GM19099 (cell line): ENCODE data around the gene INHBE.

Experiments
- POLR2A ChIP-seq: IDR thresholded peaks from 3 replicates; pipeline ENCODE4 v1.6.1; 2011; ENCODE audit warnings: low read depth; ENCODE audit not compliant: insufficient read length; ENCODE audit errors: extremely low read depth

The INHBE gene

DNA sequence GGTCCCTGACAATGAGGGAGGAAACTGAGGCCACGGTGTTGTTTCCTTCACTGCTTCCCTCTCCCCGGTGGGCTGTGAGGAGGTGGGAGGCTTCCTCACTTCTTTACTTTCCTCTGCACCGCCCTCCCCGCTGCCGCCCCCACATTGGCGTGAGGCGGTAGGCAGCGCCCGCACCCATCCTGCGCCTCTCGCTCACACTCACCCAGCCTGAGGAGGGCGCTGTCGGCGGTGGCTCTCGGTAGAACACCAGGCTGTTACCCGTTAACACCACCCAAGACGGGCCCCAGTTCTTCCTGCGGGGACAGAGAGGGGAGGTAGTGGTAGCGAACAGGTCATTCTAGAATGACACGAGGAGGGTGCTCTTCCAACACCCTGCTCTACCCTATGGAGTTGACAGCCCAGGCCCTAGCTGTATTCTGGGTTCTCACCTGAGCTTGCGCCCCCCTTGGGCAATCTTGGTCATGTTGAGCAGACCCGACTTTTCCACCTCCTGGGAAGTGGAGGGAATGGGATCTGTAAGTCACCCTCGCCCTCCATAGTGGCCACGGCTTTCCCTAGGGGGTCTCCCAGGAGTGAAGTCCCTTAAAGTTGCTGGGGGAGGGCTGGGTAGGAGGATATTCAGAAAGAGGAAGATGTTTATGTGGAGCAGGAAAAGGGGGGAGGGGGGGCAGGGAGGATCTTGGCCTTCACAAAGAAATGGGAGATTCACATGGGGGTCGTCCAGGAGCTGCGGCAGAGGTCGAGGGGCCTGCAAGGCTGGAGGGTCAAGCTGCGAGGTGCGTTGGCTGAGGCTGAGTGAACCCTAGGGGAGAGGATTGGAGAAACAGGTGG lies 21.3 kb downstream of the INHBE start:
- peak; percentile 47 for TF ChIP-seq POLR2A

DNA sequence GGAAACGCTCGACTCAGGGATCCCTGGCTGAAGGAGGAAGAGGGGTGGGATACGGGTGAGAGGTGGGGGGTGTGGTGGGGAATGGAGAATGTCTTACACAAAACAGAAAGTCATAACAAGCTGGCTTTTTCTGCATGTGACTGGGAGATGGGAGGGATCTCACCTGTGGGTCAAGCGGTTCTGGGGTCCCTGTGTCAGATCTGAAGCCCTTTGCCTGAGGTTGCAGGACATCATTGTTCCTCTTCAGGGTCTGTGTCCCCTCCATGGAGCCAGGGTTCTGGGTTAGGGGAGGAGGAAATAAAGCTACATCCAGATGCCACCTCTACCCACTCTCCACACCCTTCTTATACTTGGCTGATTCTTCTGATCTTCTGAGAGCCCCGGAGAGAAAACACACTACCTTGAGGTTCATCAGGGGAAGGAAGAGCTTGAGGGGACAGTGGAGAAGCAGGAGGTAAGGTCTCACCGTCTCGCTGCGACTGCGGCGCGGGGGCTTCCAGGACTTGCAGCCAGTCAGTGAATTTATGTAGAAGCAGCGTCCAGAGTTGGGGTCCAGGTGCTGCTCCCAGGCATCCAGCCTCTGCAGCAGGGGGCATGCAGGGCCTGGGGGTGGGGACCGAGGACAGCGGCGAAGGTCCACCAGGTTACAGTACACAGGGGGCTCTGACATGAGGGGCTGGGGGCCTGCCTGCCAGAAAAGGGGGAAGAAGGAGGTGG lies 22.0 kb downstream of the INHBE start:
- TF ChIP-seq POLR2A = no peak

DNA sequence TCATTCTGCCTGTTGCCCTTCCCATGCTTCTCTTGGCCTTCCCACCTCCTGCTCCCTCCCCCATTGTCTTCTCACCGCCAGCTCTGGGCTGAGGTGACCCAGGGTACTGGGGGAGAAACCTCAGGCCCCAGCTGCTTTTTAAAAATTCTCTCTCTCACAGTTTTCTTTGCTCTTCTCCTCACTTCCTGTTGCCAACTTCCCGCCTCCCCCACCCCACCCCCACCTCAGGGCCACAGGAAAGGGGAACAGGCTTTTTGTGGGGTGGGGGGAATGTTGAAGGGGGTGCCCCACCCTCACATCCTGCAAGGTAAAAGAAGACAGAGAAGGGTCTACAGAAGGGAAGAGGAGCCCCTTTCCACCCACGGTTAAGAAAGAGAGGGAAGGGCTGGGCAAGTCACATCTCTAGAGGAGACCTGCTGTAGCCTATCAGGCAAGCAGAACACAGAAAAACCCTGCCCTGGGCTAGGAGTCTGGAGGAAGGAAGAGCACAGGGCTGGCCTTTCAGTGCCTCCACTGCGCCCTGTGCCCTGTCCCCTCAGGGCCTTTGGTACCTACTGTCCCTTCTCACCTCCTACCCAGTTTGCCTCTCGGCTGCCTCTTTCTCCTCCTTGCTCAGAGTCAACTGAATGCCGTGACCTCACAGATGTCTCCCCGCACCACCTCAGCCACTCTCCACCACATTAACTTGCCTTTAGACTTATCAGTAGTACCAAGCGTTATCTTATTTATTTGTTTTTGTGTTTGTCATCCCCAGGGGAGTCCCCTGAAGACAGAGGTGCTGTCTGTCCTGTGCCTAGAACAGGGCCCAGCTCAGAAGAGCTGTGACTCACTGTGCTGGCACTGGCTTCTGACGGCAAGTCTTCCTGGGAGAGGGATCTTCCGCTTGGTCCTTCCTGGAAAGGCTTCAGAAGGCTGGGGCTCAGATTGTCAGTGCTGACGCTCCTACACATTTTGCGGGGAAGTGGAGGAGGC lies 22.9 kb downstream of the INHBE start:
- TF ChIP-seq POLR2A = peak; percentile 52

DNA sequence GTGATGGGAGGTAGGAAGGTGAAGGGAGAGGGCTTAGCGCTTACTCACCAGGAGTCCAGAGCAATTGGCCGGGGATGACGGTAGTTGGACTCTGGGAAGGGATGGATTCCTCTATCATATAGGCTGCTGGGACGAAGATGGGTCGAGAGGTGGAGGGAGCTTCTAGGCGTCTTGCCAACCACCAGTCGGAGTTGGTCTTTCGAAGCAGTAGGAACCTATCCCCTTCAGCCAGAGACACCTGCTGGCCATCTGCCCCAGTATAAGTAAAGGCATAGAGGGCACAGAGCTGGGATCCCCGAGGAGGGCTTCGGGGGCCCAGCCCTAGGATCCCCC lies 23.9 kb downstream of the INHBE start:
- TF ChIP-seq POLR2A = no peak

DNA sequence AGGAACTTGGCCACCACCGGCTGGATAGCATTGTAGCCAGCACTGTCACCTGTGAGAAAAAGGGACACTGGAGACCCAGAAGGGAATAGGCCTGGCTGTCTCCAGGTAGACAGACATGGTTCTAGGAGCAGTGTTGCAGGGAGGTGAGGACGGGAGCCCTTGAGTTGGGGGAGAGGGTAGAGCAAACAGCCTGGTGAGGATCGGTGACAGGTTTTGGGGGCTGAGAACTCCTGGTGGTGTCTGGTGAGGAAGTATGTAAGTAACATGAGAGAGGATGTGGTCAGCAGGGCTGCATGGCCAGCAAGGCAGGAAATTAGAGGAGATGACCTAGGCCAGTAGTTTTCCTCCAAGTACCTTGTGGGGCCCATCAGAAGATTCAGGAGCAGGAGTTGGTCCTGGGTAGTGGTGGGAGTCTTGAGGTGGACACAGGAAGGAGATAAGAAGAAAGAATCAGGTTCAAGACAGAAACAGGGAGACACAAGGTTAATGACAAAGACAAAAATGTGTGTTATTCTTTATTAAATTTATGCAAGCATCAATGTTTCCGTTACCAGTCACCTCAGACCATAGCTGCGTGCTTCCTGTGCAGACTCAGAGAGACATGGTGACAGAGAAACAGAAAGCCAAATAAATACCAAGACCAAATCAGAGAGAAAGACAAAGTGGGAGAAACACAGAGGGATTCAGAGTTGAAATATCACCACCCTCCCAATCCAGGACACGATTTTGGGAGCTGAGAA lies 24.4 kb downstream of the INHBE start, which contains the start of gene ARHGAP9:
Gene ARHGAP9 (minus strand): TSS at position 491 of the 740 bp plus-strand sequence. CDS start 460 bp downstream, at position 31.
- peak; percentile 30 for TF ChIP-seq POLR2A

DNA sequence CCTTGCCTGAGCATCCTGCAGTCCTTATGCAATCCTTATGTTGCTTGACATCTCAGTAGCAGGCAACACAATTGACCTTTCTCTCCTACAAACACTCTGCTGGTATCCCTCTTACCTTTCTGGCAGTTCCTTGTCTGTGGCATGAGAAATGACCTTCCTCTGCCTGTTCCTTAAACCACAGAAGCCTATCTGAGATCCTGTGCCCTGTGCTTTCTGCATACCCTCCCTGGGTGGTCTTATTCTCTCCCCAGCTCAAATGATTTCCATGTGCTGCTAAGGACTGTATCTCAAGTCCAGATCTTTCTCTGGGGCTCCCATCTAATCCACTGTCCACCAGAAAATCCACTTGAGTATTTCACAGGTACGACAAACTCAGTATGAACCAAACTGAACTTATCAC lies 26.6 kb downstream of the INHBE start:
- TF ChIP-seq POLR2A = no peak

DNA sequence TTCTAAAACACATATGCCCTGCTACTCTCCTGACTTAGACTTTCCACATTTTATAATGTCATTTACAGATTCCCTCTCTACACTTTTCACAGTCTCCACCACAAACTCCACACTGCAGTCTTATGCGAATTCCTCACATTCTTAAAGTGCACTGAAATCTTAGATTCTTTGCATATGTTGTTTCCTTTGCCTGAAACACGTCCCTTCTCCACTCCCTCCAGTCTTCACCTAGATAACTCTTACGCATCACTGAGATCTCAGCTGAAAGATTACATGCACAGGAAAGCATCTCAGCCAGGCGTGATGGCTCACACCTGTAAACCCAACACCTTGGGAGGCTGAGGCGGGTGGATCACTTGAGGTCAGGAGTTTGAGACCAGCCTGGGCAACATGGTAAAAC lies 28.4 kb downstream of the INHBE start:
- no peak for TF ChIP-seq POLR2A

DNA sequence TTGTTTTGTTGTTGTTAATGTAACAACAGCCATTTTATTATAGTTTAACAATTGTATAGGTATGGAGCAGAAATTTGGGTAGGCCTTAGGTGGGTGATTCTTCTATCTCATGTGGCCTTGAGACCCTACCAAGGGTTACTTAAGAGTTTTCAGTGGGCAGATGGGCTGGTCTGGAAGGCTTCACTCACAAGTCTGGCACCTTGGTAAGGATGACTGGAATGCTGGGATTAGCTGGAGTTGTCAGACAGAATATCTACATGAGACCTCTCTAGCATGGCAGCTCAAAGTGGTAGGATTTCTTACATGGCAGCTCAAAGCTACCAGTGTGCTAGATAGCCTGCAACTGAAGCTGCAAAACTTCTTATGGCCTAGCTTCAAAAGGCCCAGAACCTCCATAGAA lies 30.6 kb downstream of the INHBE start:
- TF ChIP-seq POLR2A = no peak

DNA sequence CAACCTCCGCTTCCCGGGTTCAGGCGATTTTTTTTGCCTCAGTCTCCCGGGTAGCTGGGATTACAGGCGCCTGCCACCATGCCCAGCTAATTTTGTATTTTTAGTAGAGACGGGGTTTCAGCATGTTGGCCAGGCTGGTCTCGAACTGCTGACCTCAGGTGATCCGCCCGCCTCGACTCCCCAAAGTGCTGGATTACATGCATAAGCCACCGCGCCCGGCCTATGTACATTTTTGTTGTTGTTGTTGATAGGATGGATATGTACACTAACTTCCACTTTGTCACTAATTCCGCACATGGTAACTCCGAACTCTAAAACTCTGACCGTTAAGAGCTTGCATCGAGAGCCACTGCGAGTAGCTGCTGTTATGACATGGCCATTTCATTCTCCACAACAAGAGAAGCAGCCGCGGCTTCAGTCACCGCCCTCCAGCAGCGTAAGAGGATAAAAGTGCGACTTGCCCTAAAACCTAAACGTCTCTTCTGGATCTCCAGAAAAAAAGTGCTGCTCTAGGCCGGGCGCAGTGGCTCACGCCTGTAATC lies 32.0 kb downstream of the INHBE start:
- no peak for TF ChIP-seq POLR2A

DNA sequence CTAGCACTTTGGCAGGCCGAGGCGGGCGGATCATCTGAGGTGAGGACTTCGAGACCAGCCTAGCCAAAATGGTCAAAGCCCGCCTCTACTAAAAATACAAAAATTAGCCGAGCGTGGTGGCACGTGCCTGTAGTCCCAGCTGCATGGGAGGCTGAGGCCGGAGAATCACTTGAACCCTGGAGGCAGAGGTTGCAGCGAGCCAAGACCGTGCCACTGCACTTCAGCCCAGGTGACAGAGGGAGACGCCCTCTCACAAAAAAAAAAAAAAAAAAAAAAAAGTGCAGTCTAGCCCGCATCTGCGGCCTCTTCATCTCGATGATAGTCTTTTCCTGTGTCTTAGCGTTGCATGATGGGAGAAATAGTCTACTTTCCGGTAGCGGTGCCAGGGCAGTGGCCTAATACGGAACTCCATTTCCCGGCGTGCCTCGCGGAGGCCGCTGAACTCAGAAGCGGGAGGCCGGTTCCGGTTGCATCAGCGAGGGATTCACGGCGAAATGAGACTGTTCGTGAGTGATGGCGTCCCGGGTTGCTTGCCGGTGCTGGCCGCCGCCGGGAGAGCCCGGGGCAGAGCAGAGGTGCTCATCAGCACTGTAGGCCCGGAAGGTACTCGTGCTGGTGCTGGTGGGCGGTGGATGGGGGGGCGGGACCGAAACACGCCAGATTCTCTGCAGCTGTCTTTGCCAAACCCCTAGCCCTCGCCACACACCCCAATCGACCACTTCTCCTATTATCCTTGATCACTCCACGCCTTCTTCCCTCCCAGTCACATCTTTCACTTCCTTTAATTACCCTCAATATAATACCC lies 32.7 kb downstream of the INHBE start, which contains the start of gene MARS1:
Gene MARS1 (plus strand): TSS at position 472 of the 805 bp plus-strand sequence. CDS start 23 bp downstream, at position 495.
- TF ChIP-seq POLR2A = peak; percentile 86

DNA sequence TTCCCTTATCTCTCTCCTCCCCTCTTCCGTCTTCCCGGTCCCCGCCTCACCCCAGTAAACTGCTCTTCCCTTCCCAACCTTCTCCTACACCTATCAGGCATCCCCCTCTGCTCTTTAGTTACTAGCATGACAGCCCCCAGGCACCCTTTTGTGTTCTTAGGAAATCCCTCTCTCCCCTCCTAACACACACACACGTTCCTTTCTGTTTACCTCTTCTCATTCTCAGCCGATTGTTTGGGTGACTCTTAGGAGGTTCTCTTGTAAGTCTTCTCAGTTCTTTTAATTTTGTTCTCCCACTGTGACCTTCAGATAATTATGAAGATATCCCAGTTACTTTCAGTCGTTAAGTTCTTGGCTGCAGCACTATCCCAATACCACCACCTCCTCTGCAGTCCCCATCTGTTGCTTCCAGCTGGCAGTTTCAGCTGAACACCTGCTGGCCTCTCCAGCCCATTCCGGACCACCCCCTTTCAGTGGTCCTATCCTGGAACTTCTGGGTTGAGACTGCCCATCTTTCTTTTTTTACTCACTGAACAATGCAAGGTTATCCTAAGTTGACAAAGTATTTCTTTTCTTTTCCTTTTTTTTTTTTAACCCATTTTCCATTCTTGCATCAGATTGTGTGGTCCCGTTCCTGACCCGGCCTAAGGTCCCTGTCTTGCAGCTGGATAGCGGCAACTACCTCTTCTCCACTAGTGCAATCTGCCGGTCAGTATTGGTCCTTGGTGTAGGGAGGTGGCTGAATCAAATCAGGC lies 33.5 kb downstream of the INHBE start:
- TF ChIP-seq POLR2A = no peak

DNA sequence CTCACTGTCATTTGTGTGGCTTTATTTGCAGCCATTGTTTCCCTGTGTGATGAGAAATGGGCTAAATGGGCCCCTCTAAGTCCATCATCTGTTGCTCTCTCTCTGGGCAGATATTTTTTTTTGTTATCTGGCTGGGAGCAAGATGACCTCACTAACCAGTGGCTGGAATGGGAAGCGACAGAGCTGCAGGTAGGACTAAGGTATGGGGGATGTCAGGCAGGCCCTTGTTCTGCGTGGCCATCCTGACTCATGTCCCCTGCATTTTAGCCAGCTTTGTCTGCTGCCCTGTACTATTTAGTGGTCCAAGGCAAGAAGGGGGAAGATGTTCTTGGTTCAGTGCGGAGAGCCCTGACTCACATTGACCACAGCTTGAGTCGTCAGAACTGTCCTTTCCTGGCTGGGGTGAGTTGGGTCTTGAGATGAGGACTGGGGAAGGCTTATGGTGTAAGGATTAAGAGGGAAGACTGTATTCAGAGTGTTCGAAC lies 34.1 kb downstream of the INHBE start:
- no peak for TF ChIP-seq POLR2A

DNA sequence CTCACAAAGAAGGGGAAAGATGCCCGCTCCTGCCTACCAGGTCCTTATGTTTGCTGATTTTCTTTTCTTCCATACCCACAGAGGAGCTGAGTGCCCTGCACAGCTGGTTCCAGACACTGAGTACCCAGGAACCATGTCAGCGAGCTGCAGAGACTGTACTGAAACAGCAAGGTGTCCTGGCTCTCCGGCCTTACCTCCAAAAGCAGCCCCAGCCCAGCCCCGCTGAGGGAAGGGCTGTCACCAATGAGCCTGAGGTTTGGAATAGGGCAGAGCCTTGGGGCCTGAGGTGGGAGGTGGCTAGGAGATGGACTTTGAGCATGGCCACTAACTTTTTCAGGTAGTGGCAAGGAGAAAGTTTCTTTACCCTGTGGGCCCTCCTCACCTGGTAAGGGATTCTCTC lies 35.0 kb downstream of the INHBE start:
- TF ChIP-seq POLR2A = no peak
